MM.1S (cell line): ENCODE measurements around the gene CT55.
"Not testable (repeated sequence)": the region's sequence is repeated elsewhere in the genome, so short reads cannot be mapped to it uniquely, and the experiment has no call there.

ENCODE experiments used
- DNase-seq: peaks from one replicate; pipeline ENCODE4 v3.0.0-alpha.2; 2015
- H2AFZ ChIP-seq: fragments of 300-600 bp; sonication (generic); 2 replicates; pipeline ENCODE4 v1.6.0; 2016; ENCODE audit warnings: antibody characterized with exemption, low read length
- H3F3A ChIP-seq: fragments of 300-600 bp; sonication (generic); 2 replicates; pipeline ENCODE4 v1.6.1; 2016; ENCODE audit warnings: mild to moderate bottlenecking, antibody characterized with exemption, low read length, moderate library complexity, mixed read lengths; ENCODE audit not compliant: insufficient read depth
- H3K27ac ChIP-seq: fragments of 300-600 bp; sonication (generic); 2 replicates; pipeline ENCODE4 v1.5.1; 2016; ENCODE audit warnings: mild to moderate bottlenecking, low read length
- H3K27me3 ChIP-seq: fragments of 300-600 bp; sonication (generic); replicated peaks from 2 replicates; pipeline ENCODE4 v1.6.0; 2016; ENCODE audit warnings: low read length; ENCODE audit not compliant: insufficient read depth
- H3K36me3 ChIP-seq: fragments of 300-600 bp; sonication (generic); replicated peaks from 2 replicates; pipeline ENCODE4 v1.6.1; 2016; ENCODE audit warnings: mild to moderate bottlenecking, low read length, mixed read lengths; ENCODE audit not compliant: insufficient read depth
- H3K4me1 ChIP-seq: fragments of 300-600 bp; sonication (generic); 2 replicates; pipeline ENCODE4 v1.6.1; 2016; ENCODE audit warnings: low read length, mixed read lengths
- H3K4me2 ChIP-seq: fragments of 300-600 bp; sonication (generic); 2 replicates; pipeline ENCODE4 v1.6.0; 2016; ENCODE audit warnings: low read depth, low read length
- H3K4me3 ChIP-seq: fragments of 300-600 bp; sonication (generic); 2 replicates; pipeline ENCODE4 v1.5.1; 2016; ENCODE audit warnings: low read length, mixed read lengths
- H3K79me2 ChIP-seq: fragments of 300-600 bp; sonication (generic); 2 replicates; pipeline ENCODE4 v1.6.1; 2016; ENCODE audit warnings: mixed run types, low read length, mixed read lengths
- H3K9ac ChIP-seq: fragments of 300-600 bp; sonication (generic); 2 replicates; pipeline ENCODE4 v1.6.1; 2016; ENCODE audit warnings: low read length, mixed read lengths
- H3K9me2 ChIP-seq: fragments of 300-600 bp; sonication (generic); replicated peaks from 2 replicates; pipeline ENCODE4 v1.6.1; 2016; ENCODE audit warnings: mild to moderate bottlenecking, low read length, mixed read lengths; ENCODE audit not compliant: insufficient read depth
- H3K9me3 ChIP-seq: fragments of 300-600 bp; sonication (generic); replicated peaks from 2 replicates; pipeline ENCODE4 v1.6.1; 2016; ENCODE audit warnings: mild to moderate bottlenecking, low read length, mixed read lengths; ENCODE audit not compliant: insufficient read depth
- H4K20me1 ChIP-seq: fragments of 300-600 bp; sonication (generic); 2 replicates; pipeline ENCODE4 v1.6.1; 2016; ENCODE audit warnings: mild to moderate bottlenecking, low read length, moderate library complexity, mixed read lengths; ENCODE audit not compliant: insufficient read depth
- EZH2 ChIP-seq: fragments of 300-600 bp; sonication (generic); optimal IDR thresholded peaks from 2 replicates; pipeline ENCODE3; 2017; ENCODE audit warnings: low read depth, mild to moderate bottlenecking, antibody characterized with exemption, low read length, mixed read lengths
- EZH2phosphoT487 ChIP-seq: fragments of 300-600 bp; sonication (generic); IDR thresholded peaks from 2 replicates; pipeline ENCODE4 v1.6.1; 2018; ENCODE audit warnings: antibody characterized with exemption, low read length
- TF ChIP-seq, protein P1 (sequence below): fragments of 300-600 bp; sonication (generic); IDR thresholded peaks from 2 replicates; pipeline ENCODE4 v1.5.1; 2016; ENCODE audit warnings: antibody characterized with exemption, low read length, mixed read lengths

The CT55 gene

DNA sequence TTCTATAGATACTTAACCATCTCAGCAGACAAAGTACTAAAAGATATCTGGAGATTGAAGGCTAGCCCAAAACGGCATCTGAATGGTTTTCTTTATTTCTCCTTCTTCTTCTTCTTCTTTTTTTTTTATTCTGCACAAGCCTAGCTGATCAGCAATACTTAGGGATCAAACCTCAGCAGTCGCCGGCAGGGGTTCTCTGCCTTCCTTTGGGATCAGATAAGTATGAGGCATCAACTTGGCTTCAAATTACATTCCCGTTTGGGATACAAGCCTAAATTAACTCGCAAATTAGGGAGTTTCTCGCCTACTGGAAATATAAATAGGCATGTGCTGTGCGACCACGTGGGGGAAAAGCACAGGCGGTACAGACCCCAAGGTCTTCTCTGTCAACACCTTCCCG lies 730 bp downstream of the CT55 start:
- Histone ChIP-seq H3K4me2 (no peak overlapping the region), H3K79me2 (no peaks in the 10 kb centered on the region), H2AFZ (no peak overlapping the region), H3K9me3 (no peaks in the 10 kb centered on the region), H3K27me3 (no peaks in the 10 kb centered on the region), H3F3A (no peaks in the 10 kb centered on the region), H3K27ac (no peak overlapping the region), H3K9me2 (no peaks in the 10 kb centered on the region), H3K36me3 (no peaks in the 10 kb centered on the region), H4K20me1 (no peaks in the 10 kb centered on the region), H3K9ac (no peak overlapping the region), H3K4me3 (no peak overlapping the region), H3K4me1 (no peaks in the 10 kb centered on the region)
- no peak for TF ChIP-seq EZH2
- no peak for DNase-seq

DNA sequence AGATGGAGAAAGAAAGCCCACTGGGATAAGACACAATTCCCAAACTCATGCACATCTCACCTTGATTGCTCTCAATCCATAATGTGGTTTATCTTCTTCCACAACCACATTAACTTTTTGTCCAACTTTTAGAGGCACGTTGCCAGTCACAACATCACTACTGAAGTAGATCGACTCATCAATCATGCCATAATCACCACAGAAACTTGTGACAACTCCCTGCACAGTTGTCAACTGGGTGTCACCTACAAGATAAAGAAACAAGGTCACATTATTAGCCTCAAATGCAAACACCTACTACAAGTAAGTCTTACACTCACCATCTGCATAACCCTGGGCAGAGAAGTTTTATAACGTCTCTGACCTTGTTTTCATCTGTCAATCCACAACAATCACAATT lies 1.7 kb downstream of the CT55 start:
- H3K9me2 ChIP-seq, H4K20me1 ChIP-seq, H3K27ac ChIP-seq, DNase-seq, H2AFZ ChIP-seq, H3K27me3 ChIP-seq, H3K4me1 ChIP-seq, H3K9ac ChIP-seq, H3K36me3 ChIP-seq, H3K9me3 ChIP-seq, H3F3A ChIP-seq, H3K79me2 ChIP-seq, H3K4me3 ChIP-seq, H3K4me2 ChIP-seq: not testable (repeated sequence)

DNA sequence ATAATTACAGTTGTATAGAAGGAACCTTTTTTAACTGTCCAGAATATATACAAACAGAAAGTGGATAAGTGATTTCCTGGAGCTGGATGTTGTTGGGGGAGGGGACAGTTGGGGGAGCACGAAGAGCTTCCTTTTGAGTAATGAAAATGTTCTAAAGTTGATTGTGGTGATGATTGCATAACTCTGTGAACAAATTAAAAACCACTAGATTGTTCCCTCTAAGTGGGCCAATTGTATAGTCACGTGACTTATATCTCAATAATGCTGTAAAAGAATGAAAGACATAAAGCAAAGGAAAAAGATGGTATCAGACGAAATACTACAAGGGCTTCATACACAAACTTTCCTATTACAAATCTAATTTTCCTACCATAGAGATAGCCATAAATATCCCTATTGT lies 2.7 kb downstream of the CT55 start:
- Histone ChIP-seq H3K9me3 (no peaks in the 10 kb centered on the region), H3F3A (no peaks in the 10 kb centered on the region), H4K20me1 (no peaks in the 10 kb centered on the region), H3K9me2 (no peaks in the 10 kb centered on the region), H3K4me3 (no peak overlapping the region), H3K79me2 (no peaks in the 10 kb centered on the region), H3K4me2 (no peak overlapping the region), H2AFZ (no peak overlapping the region), H3K27ac (no peak overlapping the region), H3K27me3 (no peaks in the 10 kb centered on the region), H3K36me3 (no peaks in the 10 kb centered on the region), H3K9ac (no peak overlapping the region), H3K4me1 (no peaks in the 10 kb centered on the region)
- TF ChIP-seq EZH2 (no peak), EZH2phosphoT487 (no peak)
- TF ChIP-seq, protein P1, sequence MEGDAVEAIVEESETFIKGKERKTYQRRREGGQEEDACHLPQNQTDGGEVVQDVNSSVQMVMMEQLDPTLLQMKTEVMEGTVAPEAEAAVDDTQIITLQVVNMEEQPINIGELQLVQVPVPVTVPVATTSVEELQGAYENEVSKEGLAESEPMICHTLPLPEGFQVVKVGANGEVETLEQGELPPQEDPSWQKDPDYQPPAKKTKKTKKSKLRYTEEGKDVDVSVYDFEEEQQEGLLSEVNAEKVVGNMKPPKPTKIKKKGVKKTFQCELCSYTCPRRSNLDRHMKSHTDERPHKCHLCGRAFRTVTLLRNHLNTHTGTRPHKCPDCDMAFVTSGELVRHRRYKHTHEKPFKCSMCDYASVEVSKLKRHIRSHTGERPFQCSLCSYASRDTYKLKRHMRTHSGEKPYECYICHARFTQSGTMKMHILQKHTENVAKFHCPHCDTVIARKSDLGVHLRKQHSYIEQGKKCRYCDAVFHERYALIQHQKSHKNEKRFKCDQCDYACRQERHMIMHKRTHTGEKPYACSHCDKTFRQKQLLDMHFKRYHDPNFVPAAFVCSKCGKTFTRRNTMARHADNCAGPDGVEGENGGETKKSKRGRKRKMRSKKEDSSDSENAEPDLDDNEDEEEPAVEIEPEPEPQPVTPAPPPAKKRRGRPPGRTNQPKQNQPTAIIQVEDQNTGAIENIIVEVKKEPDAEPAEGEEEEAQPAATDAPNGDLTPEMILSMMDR = no peak
- DNase-seq = no peak

DNA sequence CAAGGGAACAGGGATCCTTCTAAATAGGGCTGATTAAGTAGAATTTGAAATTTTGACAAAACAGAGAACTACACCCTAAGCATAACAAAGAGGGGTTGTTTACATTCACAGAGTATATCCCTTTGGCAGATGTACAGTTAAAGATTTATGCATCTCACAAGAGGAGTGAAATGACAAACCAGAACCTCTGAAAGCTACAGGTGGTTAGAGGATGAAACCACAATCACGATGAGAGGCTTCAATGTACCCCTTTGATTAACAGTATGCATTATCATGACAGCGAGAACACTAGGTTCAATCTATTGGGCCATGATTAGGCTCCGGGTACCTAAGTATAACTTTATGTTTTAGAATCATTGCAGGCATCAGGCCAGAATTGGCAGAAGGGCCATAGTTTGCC lies 16.5 kb downstream of the CT55 start:
- H3K4me2 ChIP-seq, DNase-seq, H3K4me1 ChIP-seq, H3K9me3 ChIP-seq, H3K36me3 ChIP-seq, H2AFZ ChIP-seq, H3K9me2 ChIP-seq, H3K27me3 ChIP-seq, H3F3A ChIP-seq, H3K79me2 ChIP-seq, H3K27ac ChIP-seq, H3K4me3 ChIP-seq, H3K9ac ChIP-seq, H4K20me1 ChIP-seq: not testable (repeated sequence)

DNA sequence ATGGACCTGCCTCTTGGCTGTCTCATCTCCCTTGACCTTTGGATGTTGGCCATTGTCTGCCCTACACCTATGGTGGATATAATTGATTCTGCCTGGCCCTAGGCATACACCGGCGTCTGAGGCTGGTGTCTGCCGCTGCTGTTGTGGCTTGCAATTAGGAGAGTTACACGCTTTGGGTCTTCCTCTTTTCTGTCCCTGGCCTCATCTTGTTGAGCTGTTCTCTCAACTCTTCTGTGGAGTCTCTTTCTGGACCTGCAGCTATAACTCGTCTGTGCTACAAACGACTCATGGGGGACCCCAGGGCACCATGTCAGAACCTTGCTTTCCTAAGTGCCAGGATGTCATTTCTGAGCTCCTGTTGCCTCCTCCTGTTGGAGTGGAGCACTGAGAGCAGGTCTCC lies 45.1 kb downstream of the CT55 start:
- not testable (repeated sequence) for H3K4me3 ChIP-seq, DNase-seq

DNA sequence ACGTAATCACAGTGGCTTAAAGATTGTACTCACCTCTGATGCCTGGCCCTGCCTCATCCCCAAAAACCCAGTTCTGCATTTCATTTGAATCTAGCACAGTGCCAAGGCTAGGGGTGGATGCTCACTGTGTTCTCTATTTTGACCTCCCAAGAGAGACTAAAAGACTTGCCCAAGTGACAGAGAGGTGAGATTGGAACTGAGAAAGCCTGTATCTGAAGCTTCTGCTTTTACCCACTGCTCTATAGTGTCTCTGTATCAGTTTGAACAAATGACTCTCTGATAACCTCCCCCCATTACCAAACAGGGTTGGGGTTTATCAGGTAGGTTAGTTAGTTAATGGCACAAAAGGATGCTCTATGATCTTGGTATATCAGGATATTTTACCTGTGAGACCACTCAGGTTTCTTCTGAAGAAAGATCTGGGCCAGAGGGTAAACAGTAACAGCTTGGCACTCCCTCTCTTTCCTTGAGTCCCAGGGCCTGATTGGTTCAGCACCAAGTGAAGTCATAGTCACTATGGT lies 51.1 kb downstream of the CT55 start, which contains the start of gene ETDB:
Gene ETDB (minus strand): TSS at position 471 of the 521 bp plus-strand sequence. CDS start 1,265 bp downstream, outside the sequence.
- not testable (repeated sequence) for H3K4me3 ChIP-seq, H3K9me2 ChIP-seq, H2AFZ ChIP-seq, H3K9me3 ChIP-seq, H3K79me2 ChIP-seq, H3K27ac ChIP-seq, H3K9ac ChIP-seq, H4K20me1 ChIP-seq, DNase-seq, H3K27me3 ChIP-seq, H3F3A ChIP-seq, H3K4me1 ChIP-seq, H3K36me3 ChIP-seq, H3K4me2 ChIP-seq

More for the DNA sequence above, 45.1 kb downstream of the CT55 start:
- not testable (repeated sequence) for H3K79me2 ChIP-seq, H3K4me2 ChIP-seq, H3K27me3 ChIP-seq, H3K27ac ChIP-seq, H3K4me1 ChIP-seq, H4K20me1 ChIP-seq, H3K36me3 ChIP-seq, H3F3A ChIP-seq, H3K9ac ChIP-seq, H2AFZ ChIP-seq, H3K9me3 ChIP-seq, H3K9me2 ChIP-seq

DNA sequence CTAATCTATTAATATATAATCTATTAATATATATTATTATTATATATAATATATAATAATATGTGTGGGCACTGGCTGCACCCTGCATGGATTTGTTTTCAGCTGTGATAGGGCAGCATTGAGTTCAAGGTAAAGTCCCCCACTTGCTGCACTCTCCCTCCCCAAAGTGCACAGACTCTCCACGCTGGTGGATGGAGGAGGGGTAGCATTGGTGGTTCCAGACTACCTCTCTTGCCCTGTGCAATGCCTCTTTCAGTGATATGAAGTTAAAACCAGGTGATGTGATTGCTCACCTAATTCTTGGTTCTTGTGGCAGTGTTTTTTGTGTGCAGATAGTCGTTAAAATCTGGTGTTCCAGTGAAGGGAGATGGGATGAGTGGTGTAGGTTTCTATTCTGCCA lies 55.1 kb downstream of the CT55 start:
- H3K4me3 ChIP-seq, H3K9ac ChIP-seq, H3K4me1 ChIP-seq, H3K9me3 ChIP-seq, H3K36me3 ChIP-seq, H3K4me2 ChIP-seq, H2AFZ ChIP-seq, DNase-seq, H3K27me3 ChIP-seq, H3F3A ChIP-seq, H3K27ac ChIP-seq, H4K20me1 ChIP-seq, H3K9me2 ChIP-seq, H3K79me2 ChIP-seq: not testable (repeated sequence)
